ENCODE measurements around the gene ACTG1.

Gene ACTG1

GRCh38 chr17:81512562-81513371 lies at the start of gene ACTG1:
ACTG1 (minus strand) TSS chr17:81512799; CDS start chr17:81512354, 445 bp downstream.
- peak; percentile 100 for DNase-seq (ENCODE audit: low spot score)

- no peak for DNase-seq (ENCODE audit: low spot score)
These were observed 48.9 kb upstream of the ACTG1 start for GRCh38 chr17:81561494-81561885.

DNA sequence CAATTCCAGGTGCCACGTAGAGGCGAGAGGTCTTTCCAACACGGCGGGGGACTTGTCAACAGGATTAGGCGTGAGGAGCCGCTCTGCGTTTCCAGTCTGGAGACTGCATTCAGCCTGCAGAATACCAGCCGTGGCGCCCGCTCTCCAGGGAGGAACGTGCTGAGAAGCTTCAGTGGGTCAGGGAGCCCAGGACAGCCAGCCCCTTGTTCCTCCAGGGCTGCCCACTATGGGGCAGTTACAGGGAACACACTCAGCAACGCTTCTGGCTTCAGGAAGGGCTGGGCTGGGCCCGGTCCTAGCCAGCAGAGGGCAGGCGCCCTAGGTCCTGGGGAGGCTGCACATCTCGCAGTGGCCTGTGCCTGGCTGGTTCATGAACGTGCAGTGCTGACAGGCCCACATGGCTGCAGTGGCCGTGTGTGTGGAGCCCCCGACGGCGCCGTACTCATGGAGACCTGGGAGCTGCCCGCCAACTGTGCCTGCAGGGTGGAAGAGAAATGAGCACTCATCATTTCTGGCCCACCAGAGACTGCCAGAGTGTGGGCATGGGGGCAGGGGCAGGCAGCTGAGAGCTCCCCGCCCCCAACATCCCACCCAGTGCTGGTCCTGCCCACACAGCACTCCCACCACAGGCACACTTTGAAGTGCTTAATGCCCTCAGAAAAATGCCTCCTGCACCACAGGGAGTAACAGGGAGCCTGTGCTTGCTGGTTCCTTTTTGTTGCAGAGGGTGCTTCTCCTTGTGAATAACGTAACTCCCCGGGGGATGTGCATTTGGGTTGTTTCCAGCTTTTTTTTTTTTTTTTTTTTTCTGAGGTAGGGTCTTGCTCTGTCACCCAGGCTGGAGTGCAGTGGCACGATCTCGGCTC lies 46.6 kb upstream of the ACTG1 start:
- DNase-seq (ENCODE audit: low spot score), result no peak

- no peak for DNase-seq (ENCODE audit: low spot score)
These were observed 45.5 kb upstream of the ACTG1 start for GRCh38 chr17:81558115-81558468.

- no peak for DNase-seq (ENCODE audit: low spot score)
These were observed 44.9 kb upstream of the ACTG1 start for GRCh38 chr17:81557276-81558114.

GRCh38 chr17:81556863-81557262 lies 44.3 kb upstream of the ACTG1 start:
- DNase-seq (ENCODE audit: low spot score), result no peak

- DNase-seq (ENCODE audit: low spot score), result no peak
These were observed 43.6 kb upstream of the ACTG1 start for GRCh38 chr17:81556175-81556691.

DNA sequence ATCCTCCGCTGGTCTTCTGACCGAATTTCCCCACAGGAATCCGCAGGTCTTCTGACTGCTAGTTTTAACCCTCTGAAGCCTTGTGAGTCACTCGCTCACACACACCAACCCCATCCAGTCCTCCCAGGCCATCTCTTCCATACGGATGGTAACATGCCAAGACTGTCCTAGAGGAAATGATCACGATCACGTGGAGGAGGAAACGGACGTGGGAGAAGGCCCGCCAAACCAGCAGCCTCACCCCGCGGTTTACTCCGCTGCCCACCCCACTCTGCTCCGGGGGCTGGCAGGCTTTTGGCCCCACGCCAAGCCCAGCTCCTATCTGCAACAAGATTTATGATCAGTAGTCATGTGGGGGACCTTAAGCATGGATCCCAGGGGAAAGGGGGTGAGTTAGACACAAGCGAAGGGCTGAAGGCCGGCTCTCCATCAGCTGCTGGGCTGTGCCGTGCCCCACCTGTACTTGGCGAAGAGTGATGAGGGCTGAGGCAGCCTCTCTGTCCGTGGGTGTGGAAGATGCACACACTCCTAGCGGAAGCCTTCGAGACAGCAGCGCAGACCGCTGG lies 41.1 kb upstream of the ACTG1 start:
- peak; percentile 73 for DNase-seq (ENCODE audit: low spot score)

- DNase-seq (ENCODE audit: low spot score), result peak; percentile 92
These were observed 40.5 kb upstream of the ACTG1 start for GRCh38 chr17:81553018-81553615.

DNA sequence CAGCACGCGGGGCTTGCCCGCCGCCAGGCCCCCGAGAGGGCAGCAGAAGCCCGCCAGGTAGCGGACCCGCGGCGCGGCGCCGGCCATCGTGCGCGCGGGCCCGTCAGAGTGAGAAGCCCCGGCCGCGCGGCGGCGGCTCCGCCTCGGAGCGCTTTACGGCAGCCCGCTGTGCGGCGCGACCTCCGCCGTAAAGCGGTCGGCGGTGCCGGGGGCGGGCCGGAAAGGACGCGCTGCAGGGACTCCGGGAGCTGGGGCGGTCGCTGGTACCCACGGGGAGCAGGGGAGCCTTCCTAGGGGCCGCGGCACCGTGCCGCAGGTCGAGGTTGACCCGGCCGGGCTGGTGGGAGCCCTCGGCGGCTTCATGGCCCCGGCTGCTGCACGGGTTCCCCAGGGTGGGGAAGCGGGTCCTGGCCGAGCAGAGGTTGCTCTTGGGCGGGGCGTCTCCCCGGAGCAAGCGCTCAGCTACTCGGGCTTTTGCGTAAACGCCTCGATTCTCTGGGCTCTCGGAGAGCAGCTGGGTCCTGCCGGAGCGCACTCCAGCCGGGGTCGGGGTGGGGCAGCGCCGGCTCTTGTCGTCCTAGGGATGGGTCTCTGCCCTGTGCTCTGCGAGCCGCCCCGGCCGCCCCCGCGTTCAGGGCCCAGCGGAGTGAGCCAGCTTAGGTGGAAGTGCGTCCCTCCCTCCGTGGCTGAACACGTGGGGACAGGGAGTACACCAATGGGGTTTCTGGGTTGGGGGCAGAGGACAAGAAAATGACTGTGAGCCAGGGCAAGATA lies 39.8 kb upstream of the ACTG1 start, which contains the start of gene FAAP100:
FAAP100 (minus strand) TSS at position 110 of the 774 bp plus-strand sequence; CDS start at position 87, 23 bp downstream.
- peak; percentile 100 for DNase-seq (ENCODE audit: low spot score)

DNA sequence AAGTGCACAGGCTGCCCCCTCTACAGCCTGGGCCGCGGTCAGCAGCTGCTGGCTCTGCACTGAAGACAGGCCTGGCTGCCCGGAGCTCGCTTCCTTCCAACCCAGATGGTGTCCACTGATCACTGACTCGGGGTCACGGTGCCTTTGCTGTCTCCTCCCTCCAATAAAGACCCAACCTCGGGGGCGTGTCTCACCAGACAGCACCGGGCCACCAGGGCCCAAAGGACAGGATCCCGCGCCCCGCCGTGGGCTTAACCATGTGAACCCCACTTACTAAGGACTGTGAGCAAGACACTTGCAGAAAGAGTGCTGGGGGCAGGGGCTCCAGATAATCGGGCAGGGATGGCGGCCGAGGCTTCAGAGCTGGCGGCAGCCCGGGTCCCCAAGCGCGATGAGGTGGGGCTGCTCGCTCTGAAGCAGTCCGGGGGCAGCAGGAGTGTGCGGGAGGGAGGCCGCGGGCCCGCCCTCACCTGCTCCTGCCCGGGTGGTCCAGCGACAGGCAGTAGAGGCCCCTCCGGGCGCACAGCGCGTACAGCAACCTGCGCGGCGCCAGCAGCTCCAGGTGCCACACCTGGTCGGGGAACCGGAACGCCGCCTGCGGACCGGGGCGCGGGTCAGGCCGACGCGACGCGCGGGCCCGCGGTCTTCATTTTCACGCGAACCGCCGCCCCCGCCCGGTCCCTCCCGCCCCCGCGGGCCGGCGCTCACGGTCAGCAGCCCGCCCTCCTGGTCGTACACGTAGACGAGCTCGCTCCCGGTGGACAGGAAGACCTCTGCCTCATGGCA lies 39.1 kb upstream of the ACTG1 start:
- peak; percentile 77 for DNase-seq (ENCODE audit: low spot score)

DNA sequence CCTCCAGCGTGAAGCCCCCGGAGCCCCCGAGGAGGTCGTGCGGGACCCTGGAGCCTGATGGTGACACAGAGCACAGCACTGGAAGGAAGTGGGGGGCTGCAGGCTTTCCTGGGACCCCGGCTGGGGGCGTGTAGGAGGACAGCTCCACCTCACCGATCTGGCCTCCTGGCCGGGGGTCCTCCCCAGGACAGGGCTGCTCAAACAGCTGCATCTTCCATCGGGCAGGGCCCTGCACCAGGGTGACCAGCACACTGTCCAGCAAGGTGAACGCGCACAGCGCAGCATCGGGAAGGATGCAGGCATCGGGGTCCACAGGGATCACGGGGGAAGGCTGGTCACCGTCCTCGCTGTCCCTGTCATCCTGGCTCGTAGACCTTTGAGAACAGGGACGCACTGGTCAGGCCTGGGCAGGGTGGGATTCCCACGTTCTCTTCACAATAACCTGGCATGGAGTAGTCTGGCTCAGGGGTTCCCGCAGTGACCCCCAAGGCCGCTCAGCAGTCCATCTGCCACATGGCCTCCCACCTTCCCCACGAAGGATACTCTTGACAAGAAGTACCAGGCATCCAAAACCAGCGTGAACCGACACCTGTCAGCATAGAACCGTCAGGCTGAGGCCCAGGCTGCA lies 38.3 kb upstream of the ACTG1 start:
- no peak for DNase-seq (ENCODE audit: low spot score)

DNA sequence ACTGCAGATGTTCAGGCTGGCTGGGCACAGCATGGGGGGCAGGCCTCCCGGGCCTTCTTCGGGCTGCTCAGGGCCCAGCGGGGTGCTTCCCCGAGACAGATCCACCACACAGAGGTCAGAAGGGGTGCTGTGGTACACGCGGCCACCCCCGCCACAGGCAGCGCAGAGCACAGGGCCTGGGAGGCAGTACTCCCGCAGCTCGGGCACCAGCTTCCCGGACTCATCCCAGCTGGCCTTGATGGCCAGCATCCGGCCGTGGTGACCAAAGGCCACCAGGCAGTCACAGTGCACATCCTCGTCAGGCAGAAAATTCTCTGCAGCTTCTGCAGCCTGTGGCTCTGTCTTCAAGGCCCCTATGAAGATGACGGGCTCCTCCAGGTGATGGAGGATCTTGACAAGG lies 37.7 kb upstream of the ACTG1 start:
- no peak for DNase-seq (ENCODE audit: low spot score)

DNA sequence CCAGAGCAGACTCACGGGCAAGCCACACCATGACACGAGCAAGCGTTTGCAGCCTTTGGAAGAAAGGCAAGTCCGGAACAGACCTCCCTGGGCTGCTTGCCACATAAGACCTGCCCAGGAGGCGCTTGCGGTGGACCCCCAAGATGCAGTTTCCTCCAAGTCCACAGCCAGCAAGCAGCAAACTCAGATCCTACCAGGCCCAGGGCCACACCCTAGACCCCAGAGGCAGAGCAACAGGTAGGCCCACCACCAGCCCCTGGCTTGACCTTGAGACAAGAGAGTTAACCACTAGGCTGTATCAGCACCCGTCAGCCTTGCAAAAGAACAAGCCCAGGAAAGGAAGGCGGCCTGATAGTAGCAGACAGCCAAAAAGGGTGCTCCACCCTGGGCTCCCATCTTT lies 37.2 kb upstream of the ACTG1 start:
- no peak for DNase-seq (ENCODE audit: low spot score)

GRCh38 chr17:81549031-81549557 lies 36.5 kb upstream of the ACTG1 start:
- DNase-seq (ENCODE audit: low spot score), result no peak

DNA sequence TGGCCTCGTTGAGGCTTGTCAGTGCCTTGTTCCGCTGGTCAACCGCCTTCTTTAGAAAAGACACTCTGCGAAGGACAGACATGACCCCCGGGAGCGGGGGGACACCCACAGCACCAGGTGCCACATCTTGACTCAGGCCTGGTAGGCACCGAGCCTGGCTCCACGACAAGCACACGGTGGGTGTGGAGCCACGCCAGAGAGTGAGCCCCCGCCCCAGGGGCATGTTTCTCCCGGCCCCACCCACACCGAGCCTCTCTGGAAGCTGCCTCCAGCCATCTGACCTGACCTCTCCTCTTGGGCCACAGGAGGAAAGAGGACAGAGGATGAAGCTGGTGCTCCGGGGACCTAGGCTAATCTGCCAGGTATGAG lies 35.0 kb upstream of the ACTG1 start:
- DNase-seq (ENCODE audit: low spot score), result no peak

- DNase-seq (ENCODE audit: low spot score), result no peak
These were observed 34.5 kb upstream of the ACTG1 start for GRCh38 chr17:81546906-81547613.

All from D341Med (cell line).